Upper lobe of right lung (tissue), 1 donor: ENCODE results near the gene SPOCK1. TPM values are rescaled to one million over a fixed set of nuclear protein-coding genes. Genes with fewer than 3 reads are reported as not detected.
"Not testable (repeated sequence)": the region's sequence is repeated elsewhere in the genome, so short reads cannot be mapped to it uniquely, and the experiment has no call there.

Source experiments
- ATAC-seq: fragments of 200-7000 bp; cut with Tn5 transposase; one replicate; pipeline ENCODE4 v1.9.1; 2020; ENCODE audit warnings: mild to moderate bottlenecking, moderate library complexity
- DNase-seq: peaks from one replicate; pipeline ENCODE4 v3.0.0-alpha.2; 2020
- H3K27ac ChIP-seq: fragments of 200-600 bp; one replicate; pipeline ENCODE4 v1.8.0; 2022
- H3K27me3 ChIP-seq: fragments of 200-600 bp; one replicate; pipeline ENCODE4 v1.8.0; 2022; ENCODE audit warnings: mild to moderate bottlenecking
- H3K36me3 ChIP-seq: fragments of 200-600 bp; one replicate; pipeline ENCODE4 v1.8.0; 2022
- H3K4me1 ChIP-seq: fragments of 200-600 bp; one replicate; pipeline ENCODE4 v1.8.0; 2022
- H3K4me3 ChIP-seq: fragments of 200-600 bp; one replicate; pipeline ENCODE4 v1.8.0; 2022; ENCODE audit warnings: mild to moderate bottlenecking
- H3K9me3 ChIP-seq: fragments of 200-600 bp; one replicate; pipeline ENCODE4 v1.8.0; 2022
- intact Hi-C: fragments of 100-400 bp; cut with DNase I; formaldehyde crosslinking; loops from one replicate; pipeline ENCODE4 v1.11.0; 2022
- total RNA-seq: library from RNA; stranded (reverse); fragmentation: NEBNext Ultra II Directional; extraction: Animal tissue kit (Norgen Biotek cat#: 25700); gene quantifications from one replicate; pipeline ENCODE4 v1.2.1, GENCODE V29; 2021
- TF ChIP-seq, protein P1 (sequence below): fragments of 200-600 bp; IDR thresholded peaks from one replicate; pipeline ENCODE4 v1.8.0; 2022; ENCODE audit warnings: antibody characterized with exemption
- donor health status: DM: no; HTN: yes; CAD: no; lungs with severe emphysema.

The SPOCK1 gene
- total RNA-seq, 1 donor from 2014 or later = 4.0 TPM

DNA sequence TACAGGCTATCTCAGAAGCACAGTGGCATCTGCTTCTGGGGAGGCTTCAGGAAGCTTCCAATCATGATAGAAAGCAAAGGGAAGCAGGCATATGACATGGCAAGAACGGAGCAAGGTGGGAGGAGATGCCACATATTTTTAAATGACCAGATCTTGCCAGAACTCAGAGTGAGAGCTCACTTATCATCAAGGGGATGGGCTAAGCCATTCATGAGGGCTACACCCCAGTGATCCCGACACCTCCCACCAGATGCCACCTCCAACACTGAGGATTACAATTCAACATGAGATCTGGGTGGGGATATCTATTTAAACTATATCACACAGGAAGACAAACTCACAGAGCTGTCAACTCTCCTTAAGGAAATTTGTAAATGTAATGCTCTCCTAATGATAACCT is 258.8 kb downstream of the SPOCK1 start:
- H3K27me3 ChIP-seq = peaks cover 4% of the 10 kb centered on the region
- no peaks in the 10 kb centered on the region for H3K36me3 ChIP-seq
- no peaks in the 10 kb centered on the region for H3K9me3 ChIP-seq
- TF ChIP-seq, protein P1, sequence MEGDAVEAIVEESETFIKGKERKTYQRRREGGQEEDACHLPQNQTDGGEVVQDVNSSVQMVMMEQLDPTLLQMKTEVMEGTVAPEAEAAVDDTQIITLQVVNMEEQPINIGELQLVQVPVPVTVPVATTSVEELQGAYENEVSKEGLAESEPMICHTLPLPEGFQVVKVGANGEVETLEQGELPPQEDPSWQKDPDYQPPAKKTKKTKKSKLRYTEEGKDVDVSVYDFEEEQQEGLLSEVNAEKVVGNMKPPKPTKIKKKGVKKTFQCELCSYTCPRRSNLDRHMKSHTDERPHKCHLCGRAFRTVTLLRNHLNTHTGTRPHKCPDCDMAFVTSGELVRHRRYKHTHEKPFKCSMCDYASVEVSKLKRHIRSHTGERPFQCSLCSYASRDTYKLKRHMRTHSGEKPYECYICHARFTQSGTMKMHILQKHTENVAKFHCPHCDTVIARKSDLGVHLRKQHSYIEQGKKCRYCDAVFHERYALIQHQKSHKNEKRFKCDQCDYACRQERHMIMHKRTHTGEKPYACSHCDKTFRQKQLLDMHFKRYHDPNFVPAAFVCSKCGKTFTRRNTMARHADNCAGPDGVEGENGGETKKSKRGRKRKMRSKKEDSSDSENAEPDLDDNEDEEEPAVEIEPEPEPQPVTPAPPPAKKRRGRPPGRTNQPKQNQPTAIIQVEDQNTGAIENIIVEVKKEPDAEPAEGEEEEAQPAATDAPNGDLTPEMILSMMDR = no peak
- H3K27ac ChIP-seq = no peak overlapping the region
- no peaks in the 10 kb centered on the region for H3K4me1 ChIP-seq
- ATAC-seq (no peak), DNase-seq (no peak)
- intact Hi-C loops = no loop called here
- no peak overlapping the region for H3K4me3 ChIP-seq

DNA sequence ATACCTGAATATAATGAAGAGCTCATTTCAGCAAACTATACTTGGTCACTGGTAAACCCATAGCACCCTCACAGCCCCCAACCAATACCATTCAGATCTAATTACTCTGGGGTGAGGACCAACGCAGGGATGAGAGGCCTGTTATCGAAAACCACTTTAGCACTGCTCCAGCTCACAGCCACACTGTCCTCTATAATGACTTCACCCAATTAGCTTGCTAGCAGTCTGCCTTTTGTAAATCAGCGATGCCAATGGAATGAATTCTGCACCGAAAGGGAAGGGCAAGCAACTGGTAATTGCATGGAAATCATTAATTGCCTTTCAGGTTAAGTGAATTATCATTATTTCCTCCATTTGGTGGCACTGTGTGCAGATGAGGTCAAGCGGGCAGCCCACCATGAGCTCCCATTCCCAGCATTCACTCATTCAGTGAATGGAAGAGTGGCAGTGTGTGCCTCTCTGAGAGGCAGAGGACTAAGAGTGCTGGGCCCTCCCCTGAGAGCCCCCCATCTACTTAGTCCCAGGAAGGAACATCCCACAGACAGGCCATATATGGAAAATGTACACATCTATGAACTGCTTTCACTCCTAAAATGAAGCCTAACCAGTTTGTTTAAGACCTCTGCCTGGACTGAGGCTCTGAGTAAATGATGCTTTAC is 262.1 kb downstream of the SPOCK1 start:
- TF ChIP-seq, protein P1 = no peak
- H3K27me3 ChIP-seq = no peaks in the 10 kb centered on the region
- DNase-seq (no peak), ATAC-seq (no peak)
- H3K9me3 ChIP-seq = no peaks in the 10 kb centered on the region
- no peak overlapping the region for H3K4me3 ChIP-seq
- no peak overlapping the region for H3K27ac ChIP-seq
- no peaks in the 10 kb centered on the region for H3K36me3 ChIP-seq
- intact Hi-C loops = no loop called here
- H3K4me1 ChIP-seq = no peaks in the 10 kb centered on the region

DNA sequence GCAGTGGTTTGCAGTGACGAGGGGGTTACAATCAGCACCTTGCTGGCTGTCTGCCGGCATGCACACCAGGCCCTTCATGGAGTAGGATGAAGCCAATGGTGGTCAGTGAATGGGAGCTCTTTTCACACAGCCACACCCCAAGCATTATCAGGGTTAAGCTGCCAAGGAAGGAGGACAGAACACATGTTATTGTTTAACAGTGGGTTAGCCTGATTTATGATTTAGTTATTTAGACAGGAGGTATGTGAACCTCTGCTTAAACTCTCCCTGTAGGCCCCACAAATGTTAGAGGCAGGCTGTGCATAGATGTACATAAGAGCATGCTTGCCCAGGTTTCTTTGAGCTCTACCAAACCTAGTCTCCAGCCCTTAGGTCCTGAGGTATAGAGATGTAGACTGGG is 262.9 kb downstream of the SPOCK1 start:
- H3K27ac ChIP-seq = no peak overlapping the region
- no peak for ATAC-seq

DNA sequence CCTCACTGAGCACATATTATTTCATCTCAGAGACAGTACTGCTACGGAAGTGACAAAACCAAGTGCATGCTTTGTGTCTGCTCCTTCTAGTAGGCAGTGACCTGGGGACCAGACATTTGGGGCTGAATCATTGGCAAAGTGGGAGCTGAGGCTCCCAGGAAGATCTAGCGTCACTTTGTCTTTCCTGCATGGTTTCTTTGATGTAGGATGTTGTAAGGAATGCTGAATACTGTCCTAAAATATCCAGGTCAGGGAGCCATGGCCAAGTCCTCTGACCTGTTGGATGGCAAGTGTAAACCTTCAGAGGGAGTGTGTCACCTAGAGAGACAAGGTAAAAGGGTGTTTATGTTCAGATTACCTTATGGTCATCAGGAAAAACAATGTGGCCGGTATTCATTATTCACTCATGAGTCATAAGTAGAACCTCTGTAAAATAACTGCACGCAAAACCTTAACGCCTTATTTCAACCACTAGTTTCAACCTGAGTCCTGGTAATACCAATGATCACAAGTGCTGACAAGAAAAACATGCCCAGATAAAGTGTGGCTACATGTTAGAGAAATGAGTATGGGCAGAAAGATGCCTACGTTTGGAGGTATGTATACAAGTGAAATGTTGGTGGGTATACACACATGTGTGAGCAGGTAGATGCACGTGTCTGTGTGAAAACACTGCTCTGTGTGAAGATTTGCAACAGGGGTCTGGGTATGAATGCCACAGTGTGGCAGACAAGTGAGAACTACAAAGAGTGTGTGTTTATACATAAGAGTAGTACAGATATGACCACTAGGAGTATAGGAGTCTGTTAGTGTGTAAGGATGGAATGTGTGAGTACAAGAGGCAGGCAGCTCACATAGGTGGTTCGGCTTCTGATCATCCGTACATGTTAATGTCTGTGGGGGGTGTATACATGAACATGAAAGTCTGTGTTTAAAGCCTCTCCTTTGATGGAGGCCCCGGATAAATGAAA is 263.9 kb downstream of the SPOCK1 start:
- Histone ChIP-seq H3K36me3 (no peaks in the 10 kb centered on the region), H3K9me3 (no peaks in the 10 kb centered on the region), H3K27ac (no peak overlapping the region), H3K4me3 (no peak overlapping the region), H3K4me1 (no peaks in the 10 kb centered on the region), H3K27me3 (no peaks in the 10 kb centered on the region)
- TF ChIP-seq, protein P1 = no peak
- no peak for ATAC-seq
- no peak for DNase-seq
- intact Hi-C loops = no loop called here

More for the DNA sequence above, 262.9 kb downstream of the SPOCK1 start:
- DNase-seq = no peak
- intact Hi-C loops = no loop called here
- TF ChIP-seq, protein P1 = no peak
- Histone ChIP-seq H3K36me3 (no peaks in the 10 kb centered on the region), H3K9me3 (no peaks in the 10 kb centered on the region), H3K4me1 (no peaks in the 10 kb centered on the region), H3K27me3 (no peaks in the 10 kb centered on the region), H3K4me3 (no peak overlapping the region)

DNA sequence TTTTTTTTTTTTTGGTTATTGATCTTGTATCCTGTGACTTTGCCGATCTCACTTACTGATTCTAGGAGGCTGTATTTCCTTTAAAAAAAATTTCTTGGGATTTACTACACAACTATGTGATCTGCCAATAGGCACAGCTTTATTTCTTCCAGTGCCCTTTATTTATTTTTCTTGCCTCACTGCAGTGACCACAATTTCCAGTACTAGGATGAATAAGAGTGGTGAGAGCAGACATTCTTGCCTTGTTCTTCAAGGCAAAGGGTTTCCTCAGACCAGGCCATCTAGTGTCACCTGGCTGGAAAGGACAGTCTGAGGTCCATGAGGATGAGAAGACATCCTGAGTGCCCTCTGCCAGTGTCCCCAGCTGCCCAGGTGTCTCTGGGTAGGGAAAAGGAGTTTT is 265.4 kb downstream of the SPOCK1 start:
- intact Hi-C loops = no loop called here
- ATAC-seq = no peak
- H3K27me3 ChIP-seq = no peaks in the 10 kb centered on the region
- DNase-seq = no peak
- H3K4me1 ChIP-seq = no peaks in the 10 kb centered on the region
- H3K36me3 ChIP-seq = no peaks in the 10 kb centered on the region
- H3K9me3 ChIP-seq = no peaks in the 10 kb centered on the region
- no peak overlapping the region for H3K27ac ChIP-seq
- TF ChIP-seq, protein P1 = no peak
- H3K4me3 ChIP-seq = no peak overlapping the region

DNA sequence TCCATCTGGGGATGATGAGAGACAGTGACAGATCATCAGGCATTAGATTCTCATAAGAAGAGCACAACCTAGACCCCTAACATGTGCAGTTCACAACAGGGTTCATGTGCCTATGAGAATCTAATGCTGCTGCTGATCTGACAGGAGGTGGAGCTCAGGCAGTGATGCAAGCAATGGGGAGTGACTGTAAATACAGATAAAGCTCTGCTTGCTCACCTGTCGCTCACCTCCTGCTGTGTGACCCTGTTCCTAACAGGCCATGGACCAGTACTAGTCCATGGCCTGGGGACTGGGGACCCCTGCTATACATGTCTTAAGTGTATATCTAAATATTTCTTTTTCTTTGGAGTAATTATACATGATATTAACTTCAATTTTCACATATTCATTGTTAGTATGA is 265.8 kb downstream of the SPOCK1 start:
- H3K27ac ChIP-seq, H3K4me3 ChIP-seq, H3K4me1 ChIP-seq, intact Hi-C loops, H3K9me3 ChIP-seq, ATAC-seq, H3K27me3 ChIP-seq, DNase-seq, H3K36me3 ChIP-seq: not testable (repeated sequence)
